Fibroblast of mammary gland (primary cell): Measurements from ENCODE around the gene LHCGR.

Experiments used
- DNase-seq: peaks from one replicate; pipeline ENCODE4 v3.0.0-alpha.2; 2010; ENCODE audit warnings: low read depth
- H3K4me3 ChIP-seq: 2 replicates; pipeline ENCODE4 v1.5.1; 2011; ENCODE audit warnings: low read depth, mild to moderate bottlenecking, low read length, moderate library complexity; ENCODE audit not compliant: control insufficient read depth
- CTCF ChIP-seq: conservative IDR thresholded peaks from 2 replicates; pipeline ENCODE4 v1.5.1; 2011; ENCODE audit warnings: low read depth, low read length, inconsistent platforms; ENCODE audit not compliant: control insufficient read depth, insufficient read depth

The LHCGR gene

GRCh38 chr2:48768669-48769068 is 13.1 kb upstream of the LHCGR start:
- no peak for DNase-seq
- TF ChIP-seq CTCF = no peak
- no peak overlapping the region for H3K4me3 ChIP-seq

DNA sequence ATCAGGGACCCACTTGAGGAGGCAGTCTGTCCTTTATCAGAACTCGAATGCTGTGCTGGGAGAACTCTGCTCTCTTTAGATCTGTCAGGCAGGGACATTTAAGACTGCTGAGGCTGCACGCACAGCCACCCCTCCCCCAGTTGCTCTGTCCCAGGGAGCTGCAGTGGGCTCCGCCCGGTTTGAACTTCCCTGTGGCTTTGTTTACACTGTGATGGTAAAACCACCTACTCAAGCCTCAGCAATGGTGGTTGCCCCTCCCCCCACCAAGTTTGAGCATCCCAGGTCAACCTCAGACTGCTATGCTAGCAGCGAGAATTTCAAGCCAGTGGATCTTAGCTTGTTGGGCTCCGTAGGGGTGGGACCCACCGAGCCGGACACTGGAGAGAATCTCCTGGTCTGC is 11.8 kb upstream of the LHCGR start:
- no peak for DNase-seq
- H3K4me3 ChIP-seq = no peak overlapping the region
- TF ChIP-seq CTCF = no peak

DNA sequence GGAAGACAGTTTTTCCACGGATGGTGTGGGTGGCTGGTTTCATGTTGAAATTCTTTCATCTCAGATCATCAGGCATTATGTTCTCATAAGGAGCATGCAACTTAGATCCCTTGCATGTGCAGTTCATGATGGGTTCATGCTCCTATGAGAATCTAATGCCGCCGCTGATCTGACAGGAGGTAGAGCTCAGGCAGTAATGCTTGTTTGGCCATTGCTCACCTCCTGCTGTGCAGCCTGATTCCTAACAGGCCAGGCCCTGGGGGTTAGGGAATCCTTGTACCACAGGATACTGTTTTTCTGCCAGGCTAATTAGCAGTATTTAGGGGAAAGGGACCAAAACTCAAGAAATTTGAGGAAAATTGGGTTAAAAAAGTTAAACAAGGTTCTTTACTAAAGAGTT is 5.3 kb upstream of the LHCGR start:
- no peak for TF ChIP-seq CTCF
- no peak overlapping the region for H3K4me3 ChIP-seq
- no peak for DNase-seq

DNA sequence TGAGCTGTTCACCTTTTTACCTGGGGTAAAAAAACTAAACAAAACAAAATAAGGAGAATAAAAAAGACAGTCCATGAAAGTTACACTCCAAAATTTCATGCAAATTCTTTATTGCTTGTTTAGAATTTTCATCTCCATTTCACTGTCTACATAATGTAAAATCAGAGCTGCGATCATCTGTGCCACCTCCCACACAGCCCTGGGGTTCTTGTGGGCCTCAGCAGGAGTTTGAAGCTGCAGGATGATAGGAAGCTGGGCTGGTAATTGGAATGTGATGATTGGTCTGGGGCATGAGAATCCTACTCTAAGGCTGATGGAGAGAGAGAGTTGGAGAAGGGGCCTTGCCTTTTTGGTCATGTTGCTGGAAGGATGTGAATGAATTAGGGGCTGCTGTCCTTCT is 4.2 kb upstream of the LHCGR start:
- H3K4me3 ChIP-seq = no peak overlapping the region
- DNase-seq = no peak
- no peak for TF ChIP-seq CTCF

DNA sequence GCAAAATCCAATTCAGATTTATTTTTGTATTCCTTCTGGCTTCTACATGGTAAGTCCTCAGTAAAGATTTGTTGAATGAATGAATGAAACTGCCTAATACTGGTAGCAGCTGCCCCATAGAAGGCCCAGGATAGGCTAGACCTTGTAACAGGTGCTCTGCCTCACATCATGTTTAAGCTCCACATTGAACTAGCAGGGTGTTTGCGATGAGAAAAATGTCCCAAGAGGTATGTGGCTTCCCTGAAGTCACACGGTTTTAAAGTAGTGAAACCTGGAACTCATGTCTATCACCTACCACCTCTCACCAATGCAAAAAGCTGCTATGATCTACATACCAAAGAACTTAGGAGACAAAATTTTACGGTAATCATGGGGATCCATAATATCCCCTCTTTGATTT is 765 bp upstream of the LHCGR start:
- no peak for TF ChIP-seq CTCF
- DNase-seq = no peak
- no peak overlapping the region for H3K4me3 ChIP-seq

- DNase-seq = no peak
- no peak overlapping the region for H3K4me3 ChIP-seq
- no peak for TF ChIP-seq CTCF
Observed at GRCh38 chr2:48754874-48755273, 650 bp downstream of the LHCGR start.

GRCh38 chr2:48753228-48753627 is 2.3 kb downstream of the LHCGR start:
- H3K4me3 ChIP-seq = no peak overlapping the region
- no peak for DNase-seq
- no peak for TF ChIP-seq CTCF
